Measurements from ENCODE around the gene DCAF11.

Gene DCAF11

GRCh38 chr14:24074625-24075484 is 39.7 kb upstream of the DCAF11 start:
- Mint-ChIP-seq H3K36me3 (no peaks in the 10 kb centered on the region), H3K9me3 (no peaks in the 10 kb centered on the region), H3K27me3 (no peaks in the 10 kb centered on the region), H3K27ac (peak overlapping the region; percentile 22), H3K4me3 (no peak overlapping the region), H3K4me1 (peaks cover 40% of the 10 kb centered on the region)
- peak; percentile 7 for ATAC-seq

- Mint-ChIP-seq H3K36me3 (no peaks in the 10 kb centered on the region), H3K27ac (peak overlapping the region; percentile 22), H3K27me3 (no peaks in the 10 kb centered on the region), H3K4me1 (peaks cover 44% of the 10 kb centered on the region), H3K4me3 (peak overlapping the region; percentile 40), H3K9me3 (no peaks in the 10 kb centered on the region)
- peak; percentile 80 for ATAC-seq
Observed at GRCh38 chr14:24075485-24076301, 38.9 kb upstream of the DCAF11 start.

DNA sequence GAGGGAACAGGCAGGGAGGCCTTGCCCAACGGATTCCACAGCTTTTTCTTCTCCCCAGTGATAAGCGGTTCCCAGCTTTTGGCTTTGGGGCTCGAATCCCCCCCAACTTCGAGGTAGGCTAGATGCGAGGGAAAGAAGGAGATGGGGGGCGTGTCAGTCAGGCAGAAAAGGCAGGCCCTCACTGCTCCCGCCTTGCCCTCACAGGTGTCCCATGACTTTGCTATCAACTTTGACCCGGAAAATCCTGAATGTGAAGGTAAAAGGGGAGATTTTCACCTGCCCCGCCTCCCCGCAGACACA is 38.3 kb upstream of the DCAF11 start:
- Mint-ChIP-seq H3K36me3 (no peaks in the 10 kb centered on the region), H3K27ac (peak overlapping the region; percentile 22), H3K9me3 (no peaks in the 10 kb centered on the region), H3K4me1 (peaks cover 46% of the 10 kb centered on the region), H3K4me3 (no peak overlapping the region), H3K27me3 (no peaks in the 10 kb centered on the region)
- ATAC-seq, result no peak

DNA sequence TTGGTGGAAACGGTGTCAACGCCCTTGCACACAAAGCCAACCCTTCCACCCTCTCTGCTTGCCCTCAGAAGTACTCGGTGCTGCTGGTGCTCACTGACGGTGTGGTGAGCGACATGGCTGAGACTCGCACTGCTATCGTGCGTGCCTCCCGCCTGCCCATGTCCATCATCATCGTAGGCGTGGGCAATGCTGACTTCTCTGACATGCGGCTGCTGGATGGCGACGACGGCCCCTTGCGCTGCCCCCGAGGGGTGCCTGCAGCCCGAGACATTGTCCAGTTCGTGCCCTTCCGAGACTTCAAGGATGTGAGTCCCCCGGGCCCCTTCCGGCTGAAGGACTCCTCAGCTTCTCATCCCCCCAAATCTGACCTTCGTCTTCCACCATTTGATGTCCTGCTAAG is 37.5 kb upstream of the DCAF11 start:
- Mint-ChIP-seq H3K4me1 (peaks cover 50% of the 10 kb centered on the region), H3K27me3 (no peaks in the 10 kb centered on the region), H3K9me3 (no peaks in the 10 kb centered on the region), H3K36me3 (no peaks in the 10 kb centered on the region), H3K27ac (no peak overlapping the region), H3K4me3 (no peak overlapping the region)
- no peak for ATAC-seq

DNA sequence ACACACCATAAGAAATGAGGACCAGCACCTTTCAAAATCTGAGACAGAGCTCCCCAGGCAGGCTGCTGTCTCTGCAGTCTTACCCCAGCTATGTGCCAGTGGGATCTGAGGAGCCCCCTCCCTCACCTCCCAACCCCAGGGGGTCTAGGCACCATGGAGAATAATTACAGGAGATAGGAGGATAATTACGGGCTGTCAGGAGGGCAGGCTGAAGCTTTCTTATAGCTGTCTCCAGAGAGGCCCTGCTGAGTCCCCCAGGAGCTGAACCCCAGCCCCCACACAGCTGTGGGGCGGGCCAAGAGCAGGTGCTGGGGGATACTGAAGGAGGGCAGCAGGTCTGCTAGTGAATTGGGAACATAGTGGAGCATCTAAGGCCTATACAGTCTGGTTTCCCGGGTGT is 36.4 kb upstream of the DCAF11 start:
- no peak overlapping the region for H3K27ac Mint-ChIP-seq
- no peaks in the 10 kb centered on the region for H3K36me3 Mint-ChIP-seq
- no peak for ATAC-seq
- no peaks in the 10 kb centered on the region for H3K9me3 Mint-ChIP-seq
- H3K27me3 Mint-ChIP-seq, result no peaks in the 10 kb centered on the region
- no peak overlapping the region for H3K4me3 Mint-ChIP-seq
- H3K4me1 Mint-ChIP-seq, result peaks cover 56% of the 10 kb centered on the region

GRCh38 chr14:24079491-24080141 is 35.0 kb upstream of the DCAF11 start:
- peak overlapping the region; percentile 21 for H3K4me3 Mint-ChIP-seq
- peaks cover 56% of the 10 kb centered on the region for H3K4me1 Mint-ChIP-seq
- no peak for ATAC-seq
- no peaks in the 10 kb centered on the region for H3K27me3 Mint-ChIP-seq
- no peaks in the 10 kb centered on the region for H3K36me3 Mint-ChIP-seq
- no peaks in the 10 kb centered on the region for H3K9me3 Mint-ChIP-seq
- peak overlapping the region; percentile 91 for H3K27ac Mint-ChIP-seq

- ATAC-seq, result no peak
Observed at GRCh38 chr14:24080142-24080530, 34.4 kb upstream of the DCAF11 start.

GRCh38 chr14:24080888-24081738 is 33.5 kb upstream of the DCAF11 start:
- no peaks in the 10 kb centered on the region for H3K9me3 Mint-ChIP-seq
- H3K27me3 Mint-ChIP-seq, result no peaks in the 10 kb centered on the region
- peak overlapping the region; percentile 91 for H3K27ac Mint-ChIP-seq
- peak overlapping the region; percentile 83 for H3K4me3 Mint-ChIP-seq
- no peaks in the 10 kb centered on the region for H3K36me3 Mint-ChIP-seq
- ATAC-seq, result peak; percentile 96
- peaks cover 49% of the 10 kb centered on the region for H3K4me1 Mint-ChIP-seq

More at GRCh38 chr14:24080142-24080530, 34.4 kb upstream of the DCAF11 start:
- H3K36me3 Mint-ChIP-seq, result no peaks in the 10 kb centered on the region
- peak overlapping the region; percentile 91 for H3K27ac Mint-ChIP-seq
- H3K27me3 Mint-ChIP-seq, result no peaks in the 10 kb centered on the region
- no peaks in the 10 kb centered on the region for H3K9me3 Mint-ChIP-seq
- peak overlapping the region; percentile 43 for H3K4me3 Mint-ChIP-seq
- peaks cover 55% of the 10 kb centered on the region for H3K4me1 Mint-ChIP-seq

- H3K27me3 Mint-ChIP-seq, result no peaks in the 10 kb centered on the region
- H3K9me3 Mint-ChIP-seq, result no peaks in the 10 kb centered on the region
- H3K4me1 Mint-ChIP-seq, result peaks cover 42% of the 10 kb centered on the region
- ATAC-seq, result no peak
- peak overlapping the region; percentile 83 for H3K4me3 Mint-ChIP-seq
- H3K27ac Mint-ChIP-seq, result peak overlapping the region; percentile 91
- no peaks in the 10 kb centered on the region for H3K36me3 Mint-ChIP-seq
Observed at GRCh38 chr14:24081739-24082211, 32.8 kb upstream of the DCAF11 start.

- H3K36me3 Mint-ChIP-seq, result no peaks in the 10 kb centered on the region
- peak overlapping the region; percentile 91 for H3K27ac Mint-ChIP-seq
- H3K4me1 Mint-ChIP-seq, result peaks cover 39% of the 10 kb centered on the region
- no peaks in the 10 kb centered on the region for H3K9me3 Mint-ChIP-seq
- H3K27me3 Mint-ChIP-seq, result no peaks in the 10 kb centered on the region
- peak overlapping the region; percentile 83 for H3K4me3 Mint-ChIP-seq
- ATAC-seq, result no peak
Observed at GRCh38 chr14:24082411-24083080, 32.0 kb upstream of the DCAF11 start.

DNA sequence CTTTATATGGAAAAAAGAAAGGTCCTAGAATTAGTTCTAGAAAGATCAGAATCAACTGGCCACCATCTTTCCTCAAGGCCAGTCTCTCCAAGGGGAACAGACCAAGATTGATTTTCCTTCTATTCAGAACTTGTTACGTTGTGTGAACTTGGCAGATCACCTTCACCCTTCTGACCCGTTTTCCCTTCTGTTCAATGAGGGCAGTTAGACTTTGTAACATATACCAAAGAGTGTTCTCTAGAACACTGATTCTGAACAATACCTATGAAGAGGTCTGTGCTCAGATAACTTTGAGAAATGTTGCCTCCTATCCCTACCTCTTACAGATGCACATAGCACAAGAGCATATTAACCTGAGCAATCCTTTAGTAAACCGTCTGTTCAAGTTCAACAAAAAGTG is 31.1 kb upstream of the DCAF11 start:
- H3K4me3 Mint-ChIP-seq, result no peak overlapping the region
- peaks cover 37% of the 10 kb centered on the region for H3K4me1 Mint-ChIP-seq
- no peaks in the 10 kb centered on the region for H3K36me3 Mint-ChIP-seq
- no peaks in the 10 kb centered on the region for H3K27me3 Mint-ChIP-seq
- no peak overlapping the region for H3K27ac Mint-ChIP-seq
- no peak for ATAC-seq
- H3K9me3 Mint-ChIP-seq, result no peaks in the 10 kb centered on the region

GRCh38 chr14:24084440-24084839 is 30.1 kb upstream of the DCAF11 start:
- H3K4me3 Mint-ChIP-seq, result no peak overlapping the region
- no peaks in the 10 kb centered on the region for H3K27me3 Mint-ChIP-seq
- H3K4me1 Mint-ChIP-seq, result peaks cover 31% of the 10 kb centered on the region
- no peaks in the 10 kb centered on the region for H3K36me3 Mint-ChIP-seq
- ATAC-seq, result no peak
- H3K27ac Mint-ChIP-seq, result no peak overlapping the region
- H3K9me3 Mint-ChIP-seq, result no peaks in the 10 kb centered on the region

DNA sequence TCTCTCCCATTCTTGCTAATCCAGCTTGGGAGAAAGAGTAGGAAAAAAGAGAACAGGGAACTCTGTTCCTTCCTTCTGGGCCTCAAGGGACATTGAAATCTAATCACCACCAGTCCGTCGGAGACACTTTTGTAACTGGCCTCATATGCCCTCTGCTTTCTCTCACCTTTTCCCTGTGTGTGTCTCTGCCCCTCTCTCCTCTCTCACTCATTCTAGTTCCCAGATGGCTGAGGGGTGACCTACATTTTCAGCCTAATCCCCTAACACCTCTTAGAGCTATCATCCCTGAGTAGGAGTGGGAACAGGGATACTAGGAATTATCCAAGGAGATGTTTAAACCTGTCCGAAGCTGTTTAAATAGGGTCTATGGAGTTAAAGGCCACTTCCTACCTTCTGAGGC is 29.4 kb upstream of the DCAF11 start:
- Mint-ChIP-seq H3K4me3 (no peak overlapping the region), H3K4me1 (peaks cover 26% of the 10 kb centered on the region), H3K27me3 (no peaks in the 10 kb centered on the region), H3K27ac (no peak overlapping the region), H3K36me3 (no peaks in the 10 kb centered on the region), H3K9me3 (no peaks in the 10 kb centered on the region)
- ATAC-seq, result no peak

DNA sequence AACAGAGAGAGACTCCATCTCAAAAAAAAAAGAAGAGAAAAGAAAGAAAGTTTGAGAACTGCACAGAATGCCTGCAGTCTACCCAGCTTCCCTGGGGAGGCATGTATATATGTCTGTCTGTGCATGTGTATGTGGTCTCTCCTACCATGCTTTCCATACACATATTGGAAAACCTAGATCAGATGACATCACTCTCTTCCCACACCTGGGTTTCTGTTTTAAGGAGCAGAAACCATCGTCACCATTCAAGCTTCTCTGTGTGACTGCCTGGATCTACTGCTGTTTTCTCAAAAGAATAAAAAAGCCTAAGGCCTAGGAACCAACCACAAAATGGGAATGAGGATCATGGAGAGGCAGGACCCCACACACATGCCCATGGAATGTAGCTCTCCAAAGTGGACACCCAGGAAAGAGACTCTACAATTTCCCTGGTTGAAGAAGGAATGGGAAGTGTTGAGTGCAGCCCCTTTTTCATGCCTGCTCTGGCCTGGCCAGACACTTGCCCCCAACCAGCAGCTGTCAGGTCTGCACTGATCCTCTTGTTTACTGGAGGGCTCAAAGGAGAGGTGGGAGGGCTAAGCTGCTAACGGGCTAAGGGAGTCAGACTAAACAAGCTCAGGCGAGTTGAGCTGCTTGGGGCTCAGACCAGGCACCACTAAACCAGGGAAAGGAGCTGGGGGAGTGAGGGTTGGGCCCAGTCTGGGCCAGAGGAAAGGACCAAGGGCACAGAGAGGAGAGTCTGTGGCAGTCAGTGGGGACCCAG is 28.2 kb upstream of the DCAF11 start:
- Mint-ChIP-seq H3K4me1 (peaks cover 26% of the 10 kb centered on the region), H3K4me3 (no peak overlapping the region), H3K27me3 (no peaks in the 10 kb centered on the region), H3K9me3 (no peaks in the 10 kb centered on the region), H3K36me3 (no peaks in the 10 kb centered on the region), H3K27ac (no peak overlapping the region)
- ATAC-seq, result no peak
